Urinary bladder (tissue), 4 donors: ENCODE results near the gene TRIM17. TPM values are rescaled to one million over a fixed set of nuclear protein-coding genes. Genes with fewer than 3 reads are reported as not detected.
"Not testable (repeated sequence)": the region's sequence is repeated elsewhere in the genome, so short reads cannot be mapped to it uniquely, and the experiment has no call there.

Experiments used
- DNase-seq: peaks from one replicate; pipeline ENCODE4 v3.0.0-alpha.2; 2015; ENCODE audit errors: extremely low spot score
- H3K27ac ChIP-seq: one replicate; pipeline ENCODE4 v1.5.1; 2013; ENCODE audit warnings: low read depth, mild to moderate bottlenecking, moderate library complexity
- H3K36me3 ChIP-seq: one replicate; pipeline ENCODE4 v1.6.1; 2013; ENCODE audit warnings: mild to moderate bottlenecking, moderate library complexity; ENCODE audit not compliant: insufficient read depth
- H3K4me1 ChIP-seq: one replicate; pipeline ENCODE4 v1.6.1; 2013; ENCODE audit warnings: mild to moderate bottlenecking, moderate library complexity; ENCODE audit not compliant: insufficient read depth
- H3K4me3 ChIP-seq: one replicate; pipeline ENCODE4 v1.5.1; 2013; ENCODE audit warnings: low read depth, low read length
- WGBS: extraction: QIAGEN DNeasy Blood & Tissue Kit; methylation state at CpG from one replicate; pipeline ENCODE4 v1.1.7; 2013; 5-methylcytosine and 5-hydroxymethylcytosine counted together
- polyA plus RNA-seq: library from polyadenylated mRNA; stranded (reverse); fragments of 200-250 nt; gene quantifications from one replicate; pipeline ENCODE4 v1.2.3, GENCODE V29; 2013
- total RNA-seq: library from RNA; depleted of rRNA; stranded (reverse); fragments of >200 nt; gene quantifications from one replicate; pipeline ENCODE4 v1.2.3, GENCODE V29; 2014
- donor health status: healthy with polysubstance abuse.
- donor health status: healthy.

The TRIM17 gene
- total and polyA plus RNA-seq, 2 donors = 0.57 to 1.9 TPM

- 58% methylated on average over 1 of the region's 1 CpG for WGBS
Measured at GRCh38 chr1:228438266-228438665, 21.6 kb upstream of the TRIM17 start.

GRCh38 chr1:228437424-228437962, 20.8 kb upstream of the TRIM17 start:
- Histone ChIP-seq H3K27ac (no peak overlapping the region), H3K4me3 (no peak overlapping the region), H3K4me1 (no peaks in the 10 kb centered on the region), H3K36me3 (no peaks in the 10 kb centered on the region)
- DNase-seq = no peak
- WGBS = 80% methylated on average over 7 of the region's 7 CpGs

More at GRCh38 chr1:228438266-228438665, 21.6 kb upstream of the TRIM17 start:
- DNase-seq = no peak
- Histone ChIP-seq H3K4me3 (no peak overlapping the region), H3K27ac (no peak overlapping the region), H3K36me3 (no peaks in the 10 kb centered on the region), H3K4me1 (no peaks in the 10 kb centered on the region)

DNA sequence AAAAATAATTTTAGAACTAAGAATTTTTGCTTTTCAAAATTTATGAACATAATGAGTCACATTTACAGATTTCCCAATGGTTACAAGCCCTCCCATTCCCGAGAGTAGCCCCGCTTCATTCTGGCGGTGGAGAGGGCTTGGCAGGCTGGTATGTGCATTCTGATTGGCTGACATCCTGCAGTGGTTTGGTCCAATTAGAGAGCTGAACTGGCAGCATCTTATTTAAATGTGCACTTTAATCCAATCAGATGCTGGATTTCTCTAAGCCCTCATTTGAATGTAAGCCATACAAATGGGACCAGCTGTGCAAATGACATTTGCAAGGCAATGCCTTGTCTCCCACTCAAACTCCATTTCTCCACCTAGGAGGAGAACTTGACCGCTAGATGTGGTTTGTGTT, 18.0 kb upstream of the TRIM17 start:
- DNase-seq = no peak
- no peaks in the 10 kb centered on the region for H3K36me3 ChIP-seq

DNA sequence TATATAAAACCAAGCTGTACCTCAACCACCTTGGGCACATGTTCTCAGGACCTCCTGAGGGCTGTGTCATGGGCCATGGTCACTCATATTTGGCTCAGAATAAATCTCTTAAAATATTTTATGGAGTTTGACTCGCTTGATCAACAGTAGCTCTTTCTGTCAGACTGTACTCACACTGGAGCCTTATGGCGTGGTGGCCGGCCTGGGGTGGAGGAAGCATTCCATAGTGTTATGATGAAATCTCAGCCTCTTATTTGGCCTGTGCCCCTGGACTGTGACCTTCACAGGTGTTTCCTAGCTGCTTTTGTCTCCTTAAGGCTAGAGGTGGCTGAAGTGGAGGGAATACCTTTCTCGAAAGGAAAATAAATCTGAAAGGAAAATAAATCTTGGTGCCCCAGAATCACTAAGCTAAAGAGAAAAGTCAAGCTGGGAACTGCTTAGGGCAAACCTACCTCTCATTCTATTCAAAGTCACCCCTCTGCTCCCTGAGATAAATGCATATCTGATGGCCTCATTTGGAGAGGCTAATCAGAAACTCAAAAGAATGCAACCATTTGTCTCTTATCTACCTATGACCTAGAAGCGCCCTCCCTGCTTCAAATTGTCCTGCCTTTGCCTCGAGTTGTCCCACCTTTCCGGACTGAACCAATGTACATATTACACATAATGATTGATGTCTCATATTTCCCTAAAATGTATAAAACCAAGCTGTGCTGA, 16.8 kb upstream of the TRIM17 start:
- WGBS = 59% methylated on average over 7 of the region's 7 CpGs
- not testable (repeated sequence) for H3K4me3 ChIP-seq, DNase-seq, H3K36me3 ChIP-seq, H3K27ac ChIP-seq, H3K4me1 ChIP-seq

More for the DNA sequence above, 18.0 kb upstream of the TRIM17 start:
- 73% methylated on average over 4 of the region's 4 CpGs for WGBS
- H3K4me1 ChIP-seq = no peaks in the 10 kb centered on the region
- no peak overlapping the region for H3K4me3 ChIP-seq
- H3K27ac ChIP-seq = no peak overlapping the region

DNA sequence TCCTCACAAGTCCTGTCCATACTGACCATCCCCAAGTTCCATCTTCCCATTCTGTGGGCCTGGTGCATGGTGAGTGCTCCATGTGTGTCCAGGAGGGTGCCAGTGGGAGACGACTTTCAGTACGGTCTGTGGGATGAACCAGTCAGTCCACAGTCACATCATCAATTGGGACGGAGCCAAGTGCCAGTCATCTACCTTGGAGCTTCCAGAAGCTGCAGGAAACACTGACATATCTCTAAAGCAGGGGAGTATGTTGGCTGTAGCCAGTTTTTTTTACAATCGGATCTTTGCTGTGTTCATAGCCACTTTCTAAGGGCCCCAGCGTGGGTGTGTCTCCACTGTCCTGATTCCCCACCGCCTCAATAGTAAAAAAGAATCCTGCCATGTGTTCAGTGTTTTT, 13.6 kb upstream of the TRIM17 start:
- Histone ChIP-seq H3K4me3 (no peak overlapping the region), H3K4me1 (no peaks in the 10 kb centered on the region), H3K36me3 (no peaks in the 10 kb centered on the region), H3K27ac (no peak overlapping the region)
- WGBS = 66% methylated on average over 6 of the region's 6 CpGs
- DNase-seq = no peak

DNA sequence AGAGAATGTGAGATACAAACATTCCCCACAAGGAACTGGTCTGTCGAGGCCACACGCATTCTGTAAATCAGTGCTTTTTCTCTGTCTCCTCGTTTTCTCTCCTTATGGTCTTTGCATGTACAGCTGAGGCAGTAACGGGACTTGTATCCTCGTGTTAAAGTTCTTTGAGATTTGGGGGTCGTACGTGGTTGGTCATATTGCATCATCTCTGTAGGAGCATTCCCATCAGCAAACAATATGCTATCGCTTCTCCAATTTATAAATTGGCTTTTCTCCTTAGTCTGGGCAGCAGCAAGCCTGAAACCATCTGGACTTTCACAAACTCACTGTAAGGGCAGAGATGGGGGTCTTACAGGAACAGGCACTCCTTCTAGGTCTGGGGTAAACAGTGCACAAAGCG, 13.0 kb upstream of the TRIM17 start:
- Histone ChIP-seq H3K4me3 (no peak overlapping the region), H3K27ac (no peak overlapping the region), H3K36me3 (no peaks in the 10 kb centered on the region), H3K4me1 (no peaks in the 10 kb centered on the region)
- no peak for DNase-seq
- 57% methylated on average over 9 of the region's 9 CpGs for WGBS

GRCh38 chr1:228429007-228429406, 12.3 kb upstream of the TRIM17 start:
- DNase-seq = no peak
- WGBS = 67% methylated on average over 8 of the region's 8 CpGs
- Histone ChIP-seq H3K4me1 (no peaks in the 10 kb centered on the region), H3K4me3 (no peak overlapping the region), H3K27ac (no peak overlapping the region), H3K36me3 (no peaks in the 10 kb centered on the region)

- no peak overlapping the region for H3K27ac ChIP-seq
- no peak overlapping the region for H3K4me3 ChIP-seq
- DNase-seq = no peak
- H3K4me1 ChIP-seq = no peaks in the 10 kb centered on the region
- H3K36me3 ChIP-seq = no peaks in the 10 kb centered on the region
- 66% methylated on average over 4 of the region's 4 CpGs for WGBS
Measured at GRCh38 chr1:228428412-228428811, 11.8 kb upstream of the TRIM17 start.

- H3K27ac ChIP-seq = no peak overlapping the region
- H3K4me1 ChIP-seq = no peaks in the 10 kb centered on the region
- WGBS = 51% methylated on average over 5 of the region's 5 CpGs
- no peak overlapping the region for H3K4me3 ChIP-seq
- no peak for DNase-seq
- no peaks in the 10 kb centered on the region for H3K36me3 ChIP-seq
Measured at GRCh38 chr1:228426518-228427175, 10.0 kb upstream of the TRIM17 start.

DNA sequence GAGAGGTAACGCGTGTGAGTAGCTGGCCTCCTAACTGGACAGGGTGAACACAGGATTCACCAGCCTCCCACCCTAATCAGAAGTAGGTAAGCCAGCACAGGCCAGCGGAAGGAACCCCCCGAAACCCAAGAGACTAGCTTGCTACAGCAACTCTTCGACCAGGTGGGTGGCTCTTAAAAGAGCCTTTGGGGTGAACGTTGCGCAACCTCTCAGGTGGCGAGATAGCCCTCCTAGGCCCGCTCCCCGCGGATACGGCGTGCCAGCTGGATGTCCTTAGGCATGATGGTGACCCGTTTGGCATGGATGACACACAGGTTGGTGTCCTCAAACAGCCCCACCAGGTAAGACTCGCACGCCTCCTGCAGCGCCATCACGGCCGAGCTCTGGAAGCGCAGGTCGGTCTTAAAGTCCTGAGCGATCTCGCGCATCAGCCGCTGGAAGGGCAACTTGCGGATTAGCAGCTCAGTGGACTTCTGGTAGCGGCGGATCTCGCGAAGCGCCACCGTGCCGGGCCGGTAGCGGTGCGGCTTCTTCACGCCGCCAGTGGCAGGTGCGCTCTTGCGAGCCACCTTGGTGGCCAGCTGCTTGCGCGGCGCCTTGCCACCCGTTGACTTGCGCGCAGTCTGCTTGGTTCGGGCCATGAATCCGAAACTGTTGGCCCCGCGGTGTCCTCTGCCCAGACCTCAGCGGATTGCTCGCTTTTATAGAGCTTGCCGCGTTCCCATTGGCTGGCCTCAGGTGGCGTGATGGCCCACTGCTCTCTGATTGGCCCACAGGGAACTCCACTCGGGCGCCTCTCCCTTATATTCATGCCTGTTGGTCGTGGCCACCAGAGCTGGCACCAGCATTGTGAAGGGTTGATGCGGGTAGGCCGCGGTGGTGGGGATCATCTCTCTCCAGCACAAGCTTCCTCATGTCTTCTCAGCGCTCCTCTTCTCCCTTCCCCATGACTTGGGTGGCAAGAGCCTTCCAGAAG, 8.3 kb upstream of the TRIM17 start:
- Histone ChIP-seq H3K27ac (no peak overlapping the region), H3K36me3 (no peaks in the 10 kb centered on the region), H3K4me3 (no peak overlapping the region), H3K4me1 (no peaks in the 10 kb centered on the region)
- WGBS = 98% methylated on average over 62 of the region's 62 CpGs
- no peak for DNase-seq

GRCh38 chr1:228423404-228424053, 6.9 kb upstream of the TRIM17 start:
- DNase-seq = no peak
- H3K36me3 ChIP-seq = no peaks in the 10 kb centered on the region
- H3K4me3 ChIP-seq = no peak overlapping the region

GRCh38 chr1:228420968-228421826, 4.5 kb upstream of the TRIM17 start:
- no peaks in the 10 kb centered on the region for H3K4me1 ChIP-seq
- no peaks in the 10 kb centered on the region for H3K36me3 ChIP-seq
- H3K4me3 ChIP-seq = no peak overlapping the region
- DNase-seq = no peak
- WGBS = 88% methylated on average over 7 of the region's 7 CpGs
- no peak overlapping the region for H3K27ac ChIP-seq

More at GRCh38 chr1:228423404-228424053, 6.9 kb upstream of the TRIM17 start:
- 85% methylated on average over 7 of the region's 7 CpGs for WGBS
- no peak overlapping the region for H3K27ac ChIP-seq
- H3K4me1 ChIP-seq = no peaks in the 10 kb centered on the region
